Tibial nerve (tissue), 4 donors: ENCODE data around the gene ABLIM2.

ENCODE experiments used
- CTCF ChIP-seq, 5 experiments: fragments of 200-600 bp in 3 of 5; fragments of 450-650 bp in 2 of 5; sonication (generic) in 3 of 5; IDR thresholded peaks; one replicate each; pipeline ENCODE4 v1.5.1; 2016 to 2019; ENCODE audit warnings: antibody characterized with exemption in 5 of 5, mild to moderate bottlenecking in 3 of 5, moderate library complexity in 2 of 5
- EP300 ChIP-seq, 2 donors: sonication (generic); formaldehyde crosslinking; IDR thresholded peaks; one replicate each; pipeline ENCODE4 v1.6.1; 2017; ENCODE audit warnings: antibody characterized with exemption in 2 of 2, mild to moderate bottlenecking in 1 of 2

- TF ChIP-seq CTCF (IDR thresholded peaks at IDR 0.05), result no peak
- TF ChIP-seq EP300 (IDR thresholded peaks at IDR 0.05), result no peak
Observed at GRCh38 chr4:8173492-8174242, 15.1 kb upstream of the ABLIM2 start.
